IMR-90 (cell line): ENCODE data around the gene RND3. TPM values are rescaled to one million over a fixed set of nuclear protein-coding genes. Genes with fewer than 3 reads are reported as not detected.

Experiments used
- ATAC-seq: fragments of 200-7000 bp; cut with Tn5 transposase; 2 replicates; pipeline ENCODE4 v1.9.1; 2020; ENCODE audit warnings: low read depth, mild to moderate bottlenecking, moderate library complexity
- BruUV-seq: library from RNA; stranded (reverse); fragments of 400-500 nt; replicated peaks from 2 replicates; lab custom pipeline; 2021; lab: Mats Ljungman, UMichigan
- CTCF ChIA-PET: fragments of 300-600 bp; formaldehyde crosslinking; extraction: SDS; loops from one replicate; lab custom pipeline; 2021; ENCODE audit warnings: antibody characterized with exemption; lab: Yijun Ruan, JAX
- POLR2A ChIA-PET: fragments of 300-600 bp; sonication (Branson Sonifier 250); formaldehyde crosslinking; loops from one replicate; lab custom pipeline; 2022; ENCODE audit warnings: antibody characterized with exemption; ENCODE audit not compliant: unreplicated experiment; lab: Charles Lee
- DNase-seq: peaks from one replicate; pipeline ENCODE4 v3.0.0; 2013
- H2AFZ ChIP-seq: replicated peaks from 2 replicates; pipeline ENCODE3; 2013; ENCODE audit warnings: low read length, mild to moderate bottlenecking; ENCODE audit not compliant: poor library complexity
- H2AK5ac ChIP-seq: 2 replicates; pipeline ENCODE4 v1.6.1; 2013; ENCODE audit warnings: low read depth, low read length, inconsistent platforms
- H2AK9ac ChIP-seq: replicated peaks from 2 replicates; pipeline ENCODE3; 2013; ENCODE audit warnings: mild to moderate bottlenecking, low read depth, low read length, moderate library complexity; ENCODE audit not compliant: poor library complexity
- H2BK120ac ChIP-seq: 2 replicates; pipeline ENCODE4 v1.6.1; 2013; ENCODE audit warnings: low read depth, low read length, inconsistent platforms
- H2BK15ac ChIP-seq: 3 replicates; pipeline ENCODE4 v1.6.1; 2013; ENCODE audit warnings: low read depth, low read length, inconsistent platforms
- H2BK20ac ChIP-seq: 2 replicates; pipeline ENCODE4 v1.6.1; 2013; ENCODE audit warnings: low read depth, mild to moderate bottlenecking, inconsistent platforms, low read length, moderate library complexity
- H2BK5ac ChIP-seq: 2 replicates; pipeline ENCODE4 v1.6.1; 2013; ENCODE audit warnings: mild to moderate bottlenecking, low read depth, low read length, inconsistent platforms; ENCODE audit not compliant: poor library complexity, severe bottlenecking
- H3K14ac ChIP-seq: replicated peaks from 2 replicates; pipeline ENCODE4 v1.6.1; 2013; ENCODE audit warnings: low read depth, low read length, inconsistent platforms
- H3K18ac ChIP-seq: 2 replicates; pipeline ENCODE4 v1.6.1; 2013; ENCODE audit warnings: low read depth, low read length, control low read depth
- H3K23ac ChIP-seq: 2 replicates; pipeline ENCODE4 v1.6.1; 2013; ENCODE audit warnings: low read depth, low read length, inconsistent platforms
- H3K27ac ChIP-seq: 2 replicates; pipeline ENCODE4 v1.5.1; 2013; ENCODE audit warnings: mild to moderate bottlenecking, control low read depth, low read length; ENCODE audit not compliant: insufficient read depth
- H3K27me3 ChIP-seq: 2 replicates; pipeline ENCODE4 v1.6.1; 2013; ENCODE audit warnings: low read length; ENCODE audit not compliant: control insufficient read depth, insufficient read depth
- H3K36me3 ChIP-seq: 2 replicates; pipeline ENCODE4 v1.6.1; 2013; ENCODE audit warnings: low read length, mixed read lengths; ENCODE audit not compliant: control insufficient read depth, insufficient read depth
- H3K4ac ChIP-seq: 2 replicates; pipeline ENCODE4 v1.6.1; 2013; ENCODE audit warnings: low read depth, low read length, inconsistent platforms
- H3K4me1 ChIP-seq: 2 replicates; pipeline ENCODE4 v1.6.1; 2013; ENCODE audit warnings: low read length, mixed read lengths; ENCODE audit not compliant: control insufficient read depth, insufficient read depth
- H3K4me2 ChIP-seq: 2 replicates; pipeline ENCODE4 v1.6.1; 2013; ENCODE audit warnings: low read depth, mild to moderate bottlenecking, control low read depth, low read length, moderate library complexity
- H3K4me3 ChIP-seq: 2 replicates; pipeline ENCODE4 v1.5.1; 2013; ENCODE audit warnings: low read depth, mild to moderate bottlenecking, control low read depth, low read length, moderate library complexity; ENCODE audit not compliant: insufficient read depth
- H3K56ac ChIP-seq: 2 replicates; pipeline ENCODE4 v1.6.1; 2013; ENCODE audit warnings: low read length, inconsistent platforms; ENCODE audit not compliant: insufficient read depth; ENCODE audit errors: extremely low read depth
- H3K79me1 ChIP-seq, 2 experiments: 2 replicates each; pipeline ENCODE4 v1.6.1; 2013; ENCODE audit warnings: low read length in 2 of 2, inconsistent platforms in 1 of 2, low read depth in 1 of 2
- H3K9ac ChIP-seq: 2 replicates; pipeline ENCODE4 v1.6.1; 2013; ENCODE audit warnings: low read depth, low read length, control low read depth
- H3K9me1 ChIP-seq: 2 replicates; pipeline ENCODE4 v1.6.1; 2013; ENCODE audit warnings: low read length, inconsistent platforms; ENCODE audit not compliant: insufficient read depth
- H3K9me3 ChIP-seq: 2 replicates; pipeline ENCODE4 v1.6.1; 2013; ENCODE audit warnings: low read length; ENCODE audit not compliant: control insufficient read depth, insufficient read depth
- H4K20me1 ChIP-seq: 2 replicates; pipeline ENCODE4 v1.6.1; 2013; ENCODE audit warnings: low read length, inconsistent platforms; ENCODE audit not compliant: insufficient read depth
- H4K5ac ChIP-seq: 2 replicates; pipeline ENCODE4 v1.6.1; 2013; ENCODE audit warnings: mild to moderate bottlenecking, low read depth, low read length, control low read depth
- H4K8ac ChIP-seq, 2 experiments: 2 replicates each; pipeline ENCODE4 v1.6.1; 2013; ENCODE audit warnings: low read depth in 2 of 2, low read length in 2 of 2, control low read depth in 1 of 2, inconsistent platforms in 1 of 2
- H4K91ac ChIP-seq: 2 replicates; pipeline ENCODE4 v1.6.1; 2013; ENCODE audit warnings: low read depth, low read length, inconsistent platforms; ENCODE audit not compliant: insufficient read depth
- POLR2A ChIP-seq: IDR thresholded peaks from 2 replicates; pipeline ENCODE4 v1.6.1; 2012; ENCODE audit warnings: mild to moderate bottlenecking, low read depth, low read length
- RAD21 ChIP-seq: IDR thresholded peaks from 2 replicates; pipeline ENCODE4 v1.6.1; 2012; ENCODE audit warnings: low read length, improper control_type of control experiment
- dilution Hi-C: fragments of 300-500 bp; cut with HindIII; formaldehyde crosslinking; loops from one replicate; pipeline ENCODE4 v1.14.3; 2018; ENCODE audit warnings: low sequenced_read_pairs; ENCODE audit not compliant: unreplicated experiment
- in situ Hi-C: fragments of 300-500 bp; cut with MboI; formaldehyde crosslinking; loops from 3 replicates; pipeline ENCODE4 v1.14.3; 2019; ENCODE audit warnings: low sequenced_read_pairs, inconsistent platforms, mixed read lengths
- intact Hi-C: fragments of 100-400 bp; cut with micrococcal nuclease; formaldehyde crosslinking; loops from 2 replicates; pipeline ENCODE4 v1.10.0; 2022
- polyA plus RNA-seq, 3 experiments: library from polyadenylated mRNA; depleted of rRNA; stranded (reverse); fragments of >200 nt; gene quantifications; 2 replicates each; pipeline ENCODE4 v1.2.3, GENCODE V29; 2012; ENCODE audit warnings: low replicate concordance in 1 of 3
- total RNA-seq: library from RNA; depleted of rRNA; stranded (reverse); fragments of >200 nt; gene quantifications from 2 replicates; pipeline ENCODE4 v1.2.3, GENCODE V29; 2012

Gene RND3
- total and polyA plus RNA-seq, 2 of the 4 experiments (the other 2 are of a cell fraction), result 111 to 449 TPM

- no peak for ATAC-seq
- Histone ChIP-seq H3K9ac (peak overlapping the region; percentile 8; the same call in 1 of the 2 replicates), H3K9me1 (no peaks in the 10 kb centered on the region), H3K27ac (no peak overlapping the region), H4K5ac (no peak overlapping the region), H3K14ac (no peak overlapping the region), H3K18ac (no peak overlapping the region), H3K27me3 (no peaks in the 10 kb centered on the region), H3K79me1 (no peaks in the 10 kb centered on the region), H3K56ac (no peak overlapping the region), H2BK5ac (peak overlapping the region; percentile 90), H2BK120ac (no peak overlapping the region), H2AFZ (no peak overlapping the region), H2BK15ac (no peak overlapping the region), H3K4me2 (peak overlapping the region; percentile 92), H4K91ac (no peak overlapping the region), H3K36me3 (peaks cover 56% of the 10 kb centered on the region), H2AK5ac (no peak overlapping the region), H3K23ac (peak overlapping the region; percentile 11; the same call in 1 of the 2 replicates), H3K4me1 (peaks cover 4% of the 10 kb centered on the region; the same call in 1 of the 2 replicates), H3K4ac (no peak overlapping the region), H2BK20ac (no peak overlapping the region), H3K9me3 (no peaks in the 10 kb centered on the region), H4K20me1 (peaks cover 98% of the 10 kb centered on the region), H4K8ac (no peak overlapping the region), H3K4me3 (peak overlapping the region; percentile 26), H2AK9ac (no peak overlapping the region)
- DNase-seq, result no peak
- ChIA-PET CTCF (no interaction called here), POLR2A (interaction anchor here (0.6 to 1.3 kb wide), 10 partner anchors 39 to 944 kb away, joined by 3 to 13 read pairs (median 4); no protein-coding TSS in a partner anchor)
- no TSS peak for BruUV-seq
- no peak for TF ChIP-seq RAD21
- TF ChIP-seq POLR2A, result peak; percentile 14; the same call in 1 of the 2 replicates
- dilution Hi-C loops (no loop called here), in situ Hi-C loops (loop anchor here (10.0 kb wide), 1 partner anchor 573 kb away; no protein-coding TSS in a partner anchor), intact Hi-C loops (loop anchor here (5.0 kb wide), 1 partner anchor 755 kb away; no protein-coding TSS in a partner anchor)
Observed at GRCh38 chr2:150482111-150482510, 5.4 kb downstream of the RND3 start.
